VCaP (cell line): ENCODE measurements around the gene HTR4.

Experiments
- H3K27ac ChIP-seq: fragments of 450-650 bp; 2 replicates; pipeline ENCODE4 v1.5.1; 2017
- CTCF ChIP-seq: fragments of 450-650 bp; conservative IDR thresholded peaks from 2 replicates; pipeline ENCODE4 v1.5.1; 2017; ENCODE audit warnings: mild to moderate bottlenecking, moderate library complexity

The HTR4 gene

DNA sequence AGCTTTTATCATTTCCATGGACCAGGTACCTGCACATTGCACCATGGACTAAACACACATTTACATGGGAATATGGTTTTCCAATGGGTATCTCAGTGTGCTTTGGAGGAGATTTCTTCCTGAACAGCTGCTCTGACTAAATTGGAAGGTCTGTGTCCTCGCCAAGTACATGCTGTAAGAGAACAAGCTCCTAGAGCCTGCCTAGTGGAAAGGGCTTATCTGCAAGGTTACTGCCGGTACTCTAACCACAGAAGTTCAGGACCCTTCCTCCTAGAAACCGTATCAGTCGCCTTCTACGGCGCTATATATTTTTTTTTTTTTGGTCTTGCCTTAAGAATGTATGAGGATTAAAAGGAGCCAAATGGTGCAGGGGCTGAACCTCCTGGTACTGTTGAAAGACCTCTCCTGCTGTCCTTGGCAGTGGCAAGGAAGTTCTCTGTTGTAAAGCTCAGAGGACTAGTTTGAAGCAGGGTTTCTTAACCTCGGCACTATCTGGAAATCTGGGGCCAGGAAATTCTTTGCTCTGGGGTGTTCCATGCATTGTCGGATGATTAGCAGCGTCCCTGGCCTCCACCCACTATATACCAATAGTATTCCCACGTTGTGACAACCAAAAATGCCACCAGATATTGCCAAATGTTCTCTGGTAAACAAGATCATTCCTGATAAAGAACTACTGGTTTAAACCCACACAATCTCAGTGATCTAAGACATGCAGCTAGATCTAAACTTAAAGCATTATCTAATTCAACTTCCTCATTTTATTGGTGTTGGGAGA lies 163.1 kb downstream of the HTR4 start:
- H3K27ac ChIP-seq: peak overlapping the region; percentile 40
- no peak for TF ChIP-seq CTCF

- no peak for TF ChIP-seq CTCF
- no peak overlapping the region for H3K27ac ChIP-seq
Observed at GRCh38 chr5:148488757-148489156, 165.6 kb downstream of the HTR4 start.

- no peak overlapping the region for H3K27ac ChIP-seq
- no peak for TF ChIP-seq CTCF
Observed at GRCh38 chr5:148486456-148486855, 167.9 kb downstream of the HTR4 start.

DNA sequence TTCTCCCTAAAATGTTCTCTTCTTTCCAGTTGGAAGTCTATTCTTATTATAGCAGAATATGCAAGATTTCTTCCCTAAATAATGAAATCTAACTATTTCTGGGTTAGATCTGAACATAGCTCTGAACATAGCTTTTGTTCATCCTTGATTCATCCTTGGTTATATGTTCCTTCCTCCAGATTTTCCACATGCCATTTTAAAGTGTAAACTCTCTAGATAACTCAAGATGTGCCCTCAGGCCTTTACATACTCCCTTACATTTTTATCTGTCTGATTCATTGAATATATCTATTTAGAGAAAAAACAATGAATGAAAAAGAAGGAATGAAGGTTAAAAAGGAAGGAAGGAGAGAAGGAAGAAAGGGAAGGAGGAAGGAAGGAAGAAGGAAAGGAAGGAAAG lies 169.7 kb downstream of the HTR4 start:
- H3K27ac ChIP-seq: no peak overlapping the region
- no peak for TF ChIP-seq CTCF

- no peak for TF ChIP-seq CTCF
- H3K27ac ChIP-seq: no peak overlapping the region
Observed at GRCh38 chr5:148483750-148484149, 170.6 kb downstream of the HTR4 start.

GRCh38 chr5:148482697-148483462 lies 171.4 kb downstream of the HTR4 start:
- no peak for TF ChIP-seq CTCF
- no peak overlapping the region for H3K27ac ChIP-seq

GRCh38 chr5:148482196-148482595 lies 172.1 kb downstream of the HTR4 start:
- no peak for TF ChIP-seq CTCF
- no peak overlapping the region for H3K27ac ChIP-seq
